Common myeloid progenitor, CD34-positive (primary cell): ENCODE measurements around the gene MSH5.

Experiments used
- CTCF ChIA-PET: fragments of 350-600 bp; sonication (Branson Sonifier 250); formaldehyde crosslinking; loops from one replicate; lab custom pipeline; 2021; ENCODE audit warnings: antibody characterized with exemption; lab: Charles Lee
- POLR2A ChIA-PET: fragments of 350-600 bp; sonication (Branson Sonifier 250); formaldehyde crosslinking; loops from one replicate; lab custom pipeline; 2021; ENCODE audit warnings: antibody characterized with exemption; lab: Charles Lee
- DNase-seq, 3 donors: peaks; one replicate each; pipeline versions ENCODE4 v3.0.0 to v3.0.0-alpha.2; 2013
- H3K27ac ChIP-seq, 2 experiments: 1 replicate in 1 of 2; 2 replicates in 1 of 2; pipeline ENCODE4 v1.7.0; 2013; ENCODE audit warnings: inconsistent platforms in 2 of 2, low read length in 2 of 2, mild to moderate bottlenecking in 2 of 2, low read depth in 1 of 2, moderate library complexity in 1 of 2; ENCODE audit not compliant: severe bottlenecking in 2 of 2, insufficient read depth in 1 of 2, poor library complexity in 1 of 2
- H3K27me3 ChIP-seq, 5 experiments: replicated peaks in 2 of 5; 1 replicate in 3 of 5; 2 replicates in 2 of 5; pipeline versions ENCODE4 v1.6.1 to v1.7.0; 2013; ENCODE audit warnings: low read length in 4 of 5, mild to moderate bottlenecking in 2 of 5, moderate library complexity in 2 of 5, inconsistent platforms in 1 of 5; ENCODE audit not compliant: insufficient read depth in 5 of 5, control insufficient read depth in 4 of 5
- H3K36me3 ChIP-seq, 4 experiments: 1 replicate in 2 of 4; 2 replicates in 2 of 4; pipeline versions ENCODE4 v1.6.1 to v1.7.0; 2013; ENCODE audit warnings: low read length in 3 of 4, control low read depth in 1 of 4, mild to moderate bottlenecking in 1 of 4; ENCODE audit not compliant: control insufficient read depth in 4 of 4, insufficient read depth in 4 of 4
- H3K4me1 ChIP-seq, 4 experiments: 1 replicate in 3 of 4; 2 replicates in 1 of 4; pipeline versions ENCODE4 v1.6.1 to v1.7.1; 2013; ENCODE audit warnings: low read length in 3 of 4, mild to moderate bottlenecking in 3 of 4, control low read depth in 1 of 4, inconsistent platforms in 1 of 4, moderate library complexity in 1 of 4; ENCODE audit not compliant: control insufficient read depth in 4 of 4, insufficient read depth in 4 of 4; ENCODE audit errors: control extremely low read depth in 1 of 4
- H3K4me3 ChIP-seq, 7 experiments: 1 replicate in 4 of 7; 2 replicates in 3 of 7; pipeline versions ENCODE4 v1.5.1 to v1.7.0; 2013; ENCODE audit warnings: mild to moderate bottlenecking in 7 of 7, low read length in 6 of 7, moderate library complexity in 6 of 7, inconsistent platforms in 2 of 7, low read depth in 2 of 7, control low read depth in 1 of 7; ENCODE audit not compliant: insufficient read depth in 4 of 7, control insufficient read depth in 1 of 7; ENCODE audit errors: extremely low read depth in 1 of 7
- H3K9me3 ChIP-seq, 5 experiments: 1 replicate in 4 of 5; 2 replicates in 1 of 5; pipeline versions ENCODE4 v1.6.1 to v1.7.1; 2013; ENCODE audit warnings: low read length in 4 of 5, mild to moderate bottlenecking in 2 of 5, inconsistent platforms in 1 of 5, low read depth in 1 of 5, moderate library complexity in 1 of 5; ENCODE audit not compliant: control insufficient read depth in 4 of 5, insufficient read depth in 2 of 5; ENCODE audit errors: control extremely low read depth in 1 of 5
- WGBS: methylation state at CpG from one replicate; pipeline ENCODE4 v1.1.5; 2013; ENCODE audit not compliant: insufficient coverage; 5-methylcytosine and 5-hydroxymethylcytosine counted together

Gene MSH5

GRCh38 chr6:31763619-31763940 is 23.8 kb downstream of the MSH5 start:
- POLR2A ChIA-PET: no interaction called here
- WGBS: 75% methylated on average over 1 of the region's 1 CpG

GRCh38 chr6:31764198-31764597 is 24.4 kb downstream of the MSH5 start:
- H3K27ac ChIP-seq: no peak overlapping the region
- CTCF ChIA-PET: interaction anchor here (1.0 to 13.2 kb wide), 2 partner anchors 32 to 104 kb away, joined by 3 to 268 read pairs; partner anchors contain the start of genes CLIC1, DDAH2, MPIG6B and MSH5

More at GRCh38 chr6:31763619-31763940, 23.8 kb downstream of the MSH5 start:
- no peaks in the 10 kb centered on the region for H3K27me3 ChIP-seq
- H3K9me3 ChIP-seq: no peaks in the 10 kb centered on the region
- no peak overlapping the region for H3K27ac ChIP-seq
- no peak for DNase-seq
- peaks cover 9 to 60% (median 48%) of the 10 kb centered on the region in 4 experiments for H3K36me3 ChIP-seq
- H3K4me1 ChIP-seq: peaks cover 0 to 4% (median 2%) of the 10 kb centered on the region in 4 experiments
- H3K4me3 ChIP-seq: no peak overlapping the region
- CTCF ChIA-PET: interaction anchor here (13.2 kb wide), 1 partner anchor 31 kb away, joined by 268 read pairs; the partner anchor contains the start of genes CLIC1, DDAH2, MPIG6B and MSH5

DNA sequence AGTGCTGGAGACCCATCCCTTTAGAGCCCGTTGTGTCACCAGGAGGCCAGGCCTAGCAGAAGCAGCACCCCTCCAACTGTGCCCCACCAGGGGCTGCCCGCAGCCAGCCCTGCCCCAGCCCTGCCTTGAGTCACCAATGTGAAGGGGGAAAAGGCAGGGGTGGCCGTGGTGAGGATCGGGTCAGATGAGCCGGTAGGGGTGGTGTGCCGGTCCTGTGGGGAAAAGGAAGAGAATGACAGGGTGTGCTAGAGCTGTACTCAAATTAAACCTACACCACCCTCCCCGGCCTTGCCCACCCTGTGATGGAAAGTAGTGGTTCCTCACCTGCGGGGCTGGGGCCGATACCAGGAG is 25.7 kb downstream of the MSH5 start:
- ChIA-PET CTCF (interaction anchor here (1.4 to 13.2 kb wide), 3 partner anchors 18 to 53 kb away, joined by 3 to 268 read pairs (median 5); partner anchors contain the start of genes CLIC1, DDAH2, MPIG6B and MSH5), POLR2A (no interaction called here)
- Histone ChIP-seq H3K36me3 (peaks cover 9 to 40% (median 30%) of the 10 kb centered on the region in 4 experiments), H3K4me3 (no peak overlapping the region), H3K27ac (no peak overlapping the region), H3K4me1 (peaks cover 2 to 12% (median 9%) of the 10 kb centered on the region in 4 experiments), H3K27me3 (no peaks in the 10 kb centered on the region), H3K9me3 (no peaks in the 10 kb centered on the region)
- 96% methylated on average over 4 of the region's 9 CpGs for WGBS
- no peak for DNase-seq

More at GRCh38 chr6:31764198-31764597, 24.4 kb downstream of the MSH5 start:
- peaks cover 2 to 10% (median 6%) of the 10 kb centered on the region in 4 experiments for H3K4me1 ChIP-seq
- no peaks in the 10 kb centered on the region for H3K9me3 ChIP-seq
- POLR2A ChIA-PET: no interaction called here
- peaks cover 9 to 54% (median 44%) of the 10 kb centered on the region in 4 experiments for H3K36me3 ChIP-seq
- H3K4me3 ChIP-seq: no peak overlapping the region
- DNase-seq: no peak
- 100% methylated on average over 3 of the region's 4 CpGs for WGBS
- H3K27me3 ChIP-seq: no peaks in the 10 kb centered on the region

- POLR2A ChIA-PET: no interaction called here
- 87% methylated on average over 31 of the region's 42 CpGs for WGBS
Measured at GRCh38 chr6:31765910-31766794, 26.3 kb downstream of the MSH5 start.

DNA sequence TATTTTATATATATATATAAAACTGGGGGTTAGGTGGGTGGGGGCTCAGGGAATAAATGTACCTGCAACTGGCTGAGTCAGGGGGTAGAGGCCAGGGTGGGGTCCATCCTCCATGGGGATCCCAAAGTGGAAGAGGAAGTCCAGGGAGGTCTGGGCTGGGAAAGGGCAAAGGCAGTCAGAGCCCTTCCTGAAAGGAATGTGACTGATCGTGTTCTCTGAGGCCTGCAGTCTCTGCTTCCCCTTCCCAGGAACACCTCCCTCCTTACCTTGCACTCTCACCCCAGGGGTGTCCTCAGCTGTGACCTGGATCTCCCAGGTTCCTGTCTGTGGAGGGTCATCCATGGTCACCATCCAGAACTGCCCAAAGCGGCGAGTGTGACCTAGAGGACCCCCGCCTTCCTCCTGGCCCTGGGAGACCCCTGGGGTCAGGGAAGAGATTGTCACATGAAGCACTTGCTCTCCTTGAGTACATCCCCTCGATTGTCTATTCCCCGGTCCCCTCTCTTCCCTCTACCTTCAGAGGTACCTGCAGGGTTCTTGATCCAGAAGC is 27.4 kb downstream of the MSH5 start:
- CTCF ChIA-PET: interaction anchor here (1.2 to 13.2 kb wide), 2 partner anchors 15 to 35 kb away, joined by 3 to 268 read pairs; partner anchors contain the start of genes CLIC1, DDAH2, MPIG6B and MSH5
- H3K9me3 ChIP-seq: no peaks in the 10 kb centered on the region
- H3K36me3 ChIP-seq: peaks cover 0 to 24% (median 18%) of the 10 kb centered on the region in 4 experiments
- no peak overlapping the region for H3K4me3 ChIP-seq
- DNase-seq: no peak
- no peaks in the 10 kb centered on the region for H3K27me3 ChIP-seq
- H3K27ac ChIP-seq: no peak overlapping the region
- POLR2A ChIA-PET: no interaction called here
- 92% methylated on average over 5 of the region's 6 CpGs for WGBS
- H3K4me1 ChIP-seq: peaks cover 2 to 15% (median 10%) of the 10 kb centered on the region in 4 experiments

More at GRCh38 chr6:31765910-31766794, 26.3 kb downstream of the MSH5 start:
- Histone ChIP-seq H3K27ac (no peak overlapping the region), H3K4me3 (peak overlapping the region in 2 of 7 experiments; percentile 19 to 33), H3K9me3 (no peaks in the 10 kb centered on the region), H3K36me3 (peaks cover 6 to 34% (median 27%) of the 10 kb centered on the region in 4 experiments), H3K4me1 (peaks cover 2 to 12% (median 9%) of the 10 kb centered on the region in 4 experiments), H3K27me3 (no peaks in the 10 kb centered on the region)
- CTCF ChIA-PET: interaction anchor here (1.2 to 13.2 kb wide), 4 partner anchors 14 to 54 kb away, joined by 3 to 268 read pairs (median 4); partner anchors contain the start of genes CLIC1, DDAH2, MPIG6B and MSH5
- DNase-seq: no peak

DNA sequence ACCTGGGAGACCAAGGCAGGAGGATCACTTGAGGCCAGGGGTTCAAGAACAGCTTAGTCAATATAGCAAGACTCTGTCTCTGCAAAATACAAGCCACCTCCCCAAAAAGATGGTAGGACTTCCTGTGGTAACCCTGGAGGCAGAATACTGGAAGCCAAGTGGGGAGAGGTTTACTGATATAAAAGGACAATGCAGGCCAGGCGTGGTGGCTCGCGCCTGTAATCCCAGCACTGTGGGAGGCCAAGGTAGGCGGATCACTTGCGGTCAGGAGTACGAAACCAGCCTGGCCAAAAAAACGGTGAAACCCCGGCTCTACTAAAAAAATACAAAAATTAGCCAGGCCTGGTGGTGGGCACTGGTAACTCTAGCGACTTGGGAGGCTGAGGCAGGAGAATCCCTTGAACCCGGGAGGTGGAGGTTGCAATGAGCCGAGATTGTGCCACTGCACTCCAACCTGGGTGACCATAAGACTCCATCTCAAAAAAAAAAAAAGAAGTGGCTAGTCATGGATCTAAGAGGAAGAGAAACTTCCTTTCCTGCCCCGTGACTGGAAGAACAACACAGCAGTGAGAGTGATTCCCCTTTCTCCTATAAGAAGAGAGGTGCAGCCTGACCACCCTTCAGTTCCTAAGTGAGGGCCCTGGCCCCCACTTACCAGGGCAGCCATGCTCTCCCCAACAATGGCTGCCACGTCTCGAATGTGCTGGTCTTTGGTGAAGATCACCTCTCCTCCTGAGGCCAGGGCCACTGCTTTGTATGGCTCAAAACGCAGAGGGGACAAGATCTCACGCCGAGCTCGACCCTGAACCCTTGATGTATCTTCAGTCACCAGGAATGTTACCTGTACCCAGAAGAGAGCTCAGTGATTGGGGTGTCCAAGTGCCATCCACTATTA is 28.8 kb downstream of the MSH5 start:
- no peaks in the 10 kb centered on the region for H3K9me3 ChIP-seq
- peaks cover 2 to 22% (median 12%) of the 10 kb centered on the region in 4 experiments for H3K4me1 ChIP-seq
- H3K4me3 ChIP-seq: no peak overlapping the region
- WGBS: 90% methylated on average over 15 of the region's 18 CpGs
- CTCF ChIA-PET: interaction anchor here (0.9 to 13.2 kb wide), 15 partner anchors 10 to 84 kb away, joined by 3 to 268 read pairs (median 9); partner anchors contain the start of genes CLIC1, DDAH2, LY6G6D and MPIG6B
- H3K36me3 ChIP-seq: peaks cover 0 to 10% (median 6%) of the 10 kb centered on the region in 4 experiments
- H3K27me3 ChIP-seq: no peaks in the 10 kb centered on the region
- no peak overlapping the region for H3K27ac ChIP-seq
- POLR2A ChIA-PET: interaction anchor here (0.5 to 1.8 kb wide), 6 partner anchors 20 to 116 kb away, joined by 3 to 18 read pairs (median 8); partner anchors contain the start of genes BAG6, CLIC1, DDAH2 and MSH5
- DNase-seq: no peak
